ENCODE data around the gene WNT2B.

DNA sequence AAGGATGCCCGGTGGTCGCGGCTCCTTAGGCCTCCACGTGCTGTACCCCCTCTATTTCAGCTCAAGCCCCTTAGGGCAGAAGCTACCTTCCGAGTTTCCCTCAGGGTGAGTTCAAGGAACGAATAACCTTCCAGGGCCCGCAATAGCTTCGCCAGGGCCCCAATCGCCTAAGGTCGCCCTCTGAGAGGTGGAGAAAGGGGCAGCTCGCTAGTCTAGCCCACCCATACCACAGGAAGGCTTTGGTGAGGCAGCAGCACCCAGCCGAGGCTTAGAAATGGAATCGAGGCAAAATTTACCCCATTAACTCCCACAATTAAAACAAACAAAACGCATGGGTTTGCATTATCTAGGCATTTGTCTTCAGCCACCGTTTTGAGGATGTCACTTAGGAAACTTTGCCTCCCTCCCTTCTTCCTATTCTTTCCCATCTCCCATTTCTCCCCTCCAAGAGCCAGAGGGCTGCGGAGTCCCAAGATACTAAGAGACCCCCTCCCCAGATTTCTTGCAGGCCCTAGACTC, 954 bp downstream of the WNT2B start:
- no peak for TF ChIP-seq EZH2 (IDR thresholded peaks at IDR 0.05; ENCODE audit: borderline replicate concordance, low read depth, low read length, severe bottlenecking)
- TF ChIP-seq, protein P1, sequence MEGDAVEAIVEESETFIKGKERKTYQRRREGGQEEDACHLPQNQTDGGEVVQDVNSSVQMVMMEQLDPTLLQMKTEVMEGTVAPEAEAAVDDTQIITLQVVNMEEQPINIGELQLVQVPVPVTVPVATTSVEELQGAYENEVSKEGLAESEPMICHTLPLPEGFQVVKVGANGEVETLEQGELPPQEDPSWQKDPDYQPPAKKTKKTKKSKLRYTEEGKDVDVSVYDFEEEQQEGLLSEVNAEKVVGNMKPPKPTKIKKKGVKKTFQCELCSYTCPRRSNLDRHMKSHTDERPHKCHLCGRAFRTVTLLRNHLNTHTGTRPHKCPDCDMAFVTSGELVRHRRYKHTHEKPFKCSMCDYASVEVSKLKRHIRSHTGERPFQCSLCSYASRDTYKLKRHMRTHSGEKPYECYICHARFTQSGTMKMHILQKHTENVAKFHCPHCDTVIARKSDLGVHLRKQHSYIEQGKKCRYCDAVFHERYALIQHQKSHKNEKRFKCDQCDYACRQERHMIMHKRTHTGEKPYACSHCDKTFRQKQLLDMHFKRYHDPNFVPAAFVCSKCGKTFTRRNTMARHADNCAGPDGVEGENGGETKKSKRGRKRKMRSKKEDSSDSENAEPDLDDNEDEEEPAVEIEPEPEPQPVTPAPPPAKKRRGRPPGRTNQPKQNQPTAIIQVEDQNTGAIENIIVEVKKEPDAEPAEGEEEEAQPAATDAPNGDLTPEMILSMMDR (IDR thresholded peaks at IDR 0.05; ENCODE audit: borderline replicate concordance, extremely low read depth, low read length, poor library complexity, severe bottlenecking), result no peak
